Heart right ventricle (tissue), 16 donors: Measurements from ENCODE around the gene NIN. TPM values are rescaled to one million over a fixed set of nuclear protein-coding genes. Genes with fewer than 3 reads are reported as not detected.

Source experiments
- ATAC-seq, 8 donors: fragments of 200-7000 bp; cut with Tn5 transposase; one replicate each; pipeline ENCODE4 v1.9.1; 2020; ENCODE audit warnings: mild to moderate bottlenecking in 8 of 8, moderate library complexity in 8 of 8, moderate number of reproducible peaks in 1 of 8
- DNase-seq, 2 donors: peaks; one replicate each; pipeline ENCODE4 v3.0.0-alpha.2; 2020
- H3K27ac ChIP-seq, 10 donors: fragments of 200-600 bp; sonication (generic) in 2 of 10; one replicate each; pipeline versions ENCODE4 v1.5.0 to v1.8.0; 2020 to 2022; ENCODE audit warnings: mild to moderate bottlenecking in 3 of 10
- H3K27me3 ChIP-seq, 7 donors: fragments of 200-600 bp; one replicate each; pipeline ENCODE4 v1.8.0; 2021 to 2022; ENCODE audit warnings: mild to moderate bottlenecking in 2 of 7
- H3K36me3 ChIP-seq, 9 donors: fragments of 200-600 bp; sonication (generic) in 1 of 9; one replicate each; pipeline versions ENCODE4 v1.5.0 to v1.8.0; 2020 to 2022; ENCODE audit warnings: mild to moderate bottlenecking in 2 of 9
- H3K4me1 ChIP-seq, 9 donors: fragments of 200-600 bp; sonication (generic) in 1 of 9; one replicate each; pipeline versions ENCODE4 v1.5.0 to v1.8.0; 2020 to 2022; ENCODE audit warnings: mild to moderate bottlenecking in 4 of 9
- H3K4me3 ChIP-seq, 10 donors: fragments of 200-600 bp; sonication (generic) in 2 of 10; one replicate each; pipeline versions ENCODE4 v1.5.0 to v1.8.0; 2020 to 2022; ENCODE audit warnings: mild to moderate bottlenecking in 7 of 10, moderate library complexity in 2 of 10
- H3K9me3 ChIP-seq, 11 donors: fragments of 200-600 bp in 10 of 11; sonication (generic) in 2 of 11; one replicate each; pipeline versions ENCODE4 v1.5.0 to v1.8.0; 2013 to 2022; ENCODE audit warnings: mild to moderate bottlenecking in 2 of 11, control low read depth in 1 of 11, moderate library complexity in 1 of 11
- WGBS, 2 donors: extraction: QIAGEN DNeasy Blood & Tissue Kit; methylation state at CpG; one replicate each; pipeline ENCODE4 v1.1.7; 2013; ENCODE audit warnings: inconsistent platforms in 1 of 2; 5-methylcytosine and 5-hydroxymethylcytosine counted together
- intact Hi-C, 10 donors: fragments of 100-400 bp; cut with DNase I; formaldehyde crosslinking; loops; one replicate each; pipeline versions ENCODE4 v1.11.1 to v1.14.2; 2022
- polyA plus RNA-seq, 2 donors: library from polyadenylated mRNA; stranded (reverse); fragments of 200-250 nt; gene quantifications; one replicate each; pipeline ENCODE4 v1.2.3, GENCODE V29; 2013
- total RNA-seq, 10 donors: library from RNA; stranded (reverse); fragmentation: NEBNext Ultra II Directional in 3 of 10; extraction: Animal tissue kit (Norgen Biotek cat#: 25700) in 3 of 10; gene quantifications; one replicate each; pipeline versions ENCODE4 v1.2.1 to v1.2.4, GENCODE V29; 2021 to 2023
- TF ChIP-seq, protein P1 (sequence below), 9 donors: fragments of 200-600 bp; sonication (generic) in 2 of 9; IDR thresholded peaks; one replicate each; pipeline versions ENCODE4 v1.5.0 to v1.8.0; 2021 to 2022; ENCODE audit warnings: antibody characterized with exemption in 9 of 9, mild to moderate bottlenecking in 5 of 9, moderate library complexity in 1 of 9
- donor health status: Arrhythmogenic right ventricular cardiomyopathy.
- donor health status: ischemic (EF 13 %, LVEDD 7.1; RV severe dilation, severe dysfunction).
- donor health status: healthy with polysubstance abuse.
- donor health status: DM: no; HTN: yes; CAD: no.
- donor health status: DM: no; HTN: no; CAD: no.
- donor health status: ischemic (EF 25% LVEDD 6.9; RV normal size, moderate dysfunction).
- donor health status: ischemic (EF 25% LVEDD 5.7; RV mildly dilated, moderate dysfunction).
- donor health status: healthy.
- donor health status: DM: yes; HTN: yes; CAD: no.
- donor health status: Ischemic cardiomyopathy.
- donor health status: ischemic (EF 35%, LVEDD 5.7; RV mildly dilated, moderate dysfunction).
- donor health status: nonischemic (EF 11% LVEDD 7.7; RV severe dilation, severe dysfunction).
- donor health status: DM: yes; HTN: yes; CAD: no.
- donor health status: PGD.
- donor health status: ischemic (EF 29% LVEDD 5.4; RV normal size, mild dysfunction).
- donor health status: nonischemic (EF 23%, LVEDD 6.1; RV moderate dilation, normal function).

Gene NIN
- total and polyA plus RNA-seq, 12 donors, result 4.0 to 38.7 (median 25.1) TPM

DNA sequence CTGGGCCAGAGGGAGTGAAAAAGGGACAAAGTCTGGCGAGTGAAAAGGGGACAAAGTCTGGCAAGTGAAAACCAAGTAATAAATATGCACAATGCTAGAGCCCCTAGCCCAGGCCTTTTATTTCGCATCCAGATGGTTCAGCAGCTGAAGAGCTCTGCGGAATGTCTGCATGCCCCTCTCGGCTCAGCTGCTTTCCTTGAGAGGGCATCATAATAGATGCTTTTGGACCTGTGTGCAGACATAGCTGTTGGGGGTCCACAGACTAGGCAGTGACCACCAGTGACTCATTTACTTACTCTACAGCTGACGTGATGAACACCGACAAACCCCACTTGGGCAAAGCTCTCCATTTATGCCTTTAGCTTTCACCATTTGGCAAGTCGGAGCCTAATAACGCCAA lies 4.3 kb downstream of the NIN start:
- intact Hi-C loops, result loop anchor here in 2 of 10 donors (5.0 kb wide), 2 partner anchors 34 to 39 kb away; no protein-coding TSS in a partner anchor
- TF ChIP-seq, protein P1, sequence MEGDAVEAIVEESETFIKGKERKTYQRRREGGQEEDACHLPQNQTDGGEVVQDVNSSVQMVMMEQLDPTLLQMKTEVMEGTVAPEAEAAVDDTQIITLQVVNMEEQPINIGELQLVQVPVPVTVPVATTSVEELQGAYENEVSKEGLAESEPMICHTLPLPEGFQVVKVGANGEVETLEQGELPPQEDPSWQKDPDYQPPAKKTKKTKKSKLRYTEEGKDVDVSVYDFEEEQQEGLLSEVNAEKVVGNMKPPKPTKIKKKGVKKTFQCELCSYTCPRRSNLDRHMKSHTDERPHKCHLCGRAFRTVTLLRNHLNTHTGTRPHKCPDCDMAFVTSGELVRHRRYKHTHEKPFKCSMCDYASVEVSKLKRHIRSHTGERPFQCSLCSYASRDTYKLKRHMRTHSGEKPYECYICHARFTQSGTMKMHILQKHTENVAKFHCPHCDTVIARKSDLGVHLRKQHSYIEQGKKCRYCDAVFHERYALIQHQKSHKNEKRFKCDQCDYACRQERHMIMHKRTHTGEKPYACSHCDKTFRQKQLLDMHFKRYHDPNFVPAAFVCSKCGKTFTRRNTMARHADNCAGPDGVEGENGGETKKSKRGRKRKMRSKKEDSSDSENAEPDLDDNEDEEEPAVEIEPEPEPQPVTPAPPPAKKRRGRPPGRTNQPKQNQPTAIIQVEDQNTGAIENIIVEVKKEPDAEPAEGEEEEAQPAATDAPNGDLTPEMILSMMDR (IDR thresholded peaks at IDR 0.05), result no peak
- no peaks in the 10 kb centered on the region for H3K27me3 ChIP-seq

DNA sequence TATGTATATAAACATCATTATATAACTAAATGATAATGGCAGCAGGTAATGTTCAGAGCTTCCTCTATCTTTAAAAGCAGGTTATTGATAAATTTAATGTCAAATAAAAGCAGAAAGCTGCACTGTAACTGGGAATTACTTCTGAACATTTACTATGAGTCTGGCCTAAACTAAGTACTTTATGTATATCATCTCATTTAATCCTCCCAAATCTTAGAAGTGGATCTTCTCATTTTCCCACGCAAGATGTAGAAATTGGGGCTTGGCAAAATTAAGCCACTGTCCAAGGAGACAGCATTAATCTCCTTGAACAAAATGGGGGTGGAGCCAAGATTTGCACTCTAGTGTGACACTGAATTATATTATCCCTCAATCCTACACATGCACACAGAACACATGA lies 5.7 kb downstream of the NIN start:
- Histone ChIP-seq H3K36me3 (peaks cover 0 to 15% (median 0%) of the 10 kb centered on the region in 9 donors), H3K27ac (no peak overlapping the region), H3K9me3 (no peaks in the 10 kb centered on the region), H3K4me3 (no peak overlapping the region), H3K4me1 (peaks cover 0 to 79% (median 38%) of the 10 kb centered on the region in 9 donors), H3K27me3 (no peaks in the 10 kb centered on the region)
- WGBS, 2 donors, result 96 to 100% methylated on average over 1 of the region's 1 CpG
- intact Hi-C loops, result loop anchor here in 2 of 10 donors (5.0 kb wide), 2 partner anchors 33 to 38 kb away; no protein-coding TSS in a partner anchor
- ATAC-seq (no peak), DNase-seq (no peak)
- TF ChIP-seq, protein P1 (IDR thresholded peaks at IDR 0.05), result no peak

More for the DNA sequence above, 4.3 kb downstream of the NIN start:
- Histone ChIP-seq H3K4me3 (no peak overlapping the region), H3K36me3 (peaks cover 0 to 8% (median 0%) of the 10 kb centered on the region in 9 donors), H3K4me1 (peaks cover 0 to 78% (median 38%) of the 10 kb centered on the region in 9 donors), H3K27ac (no peak overlapping the region), H3K9me3 (no peaks in the 10 kb centered on the region)
- 96% methylated on average over 8 of the region's 8 CpGs for WGBS, 2 donors
- ATAC-seq (no peak), DNase-seq (no peak)

DNA sequence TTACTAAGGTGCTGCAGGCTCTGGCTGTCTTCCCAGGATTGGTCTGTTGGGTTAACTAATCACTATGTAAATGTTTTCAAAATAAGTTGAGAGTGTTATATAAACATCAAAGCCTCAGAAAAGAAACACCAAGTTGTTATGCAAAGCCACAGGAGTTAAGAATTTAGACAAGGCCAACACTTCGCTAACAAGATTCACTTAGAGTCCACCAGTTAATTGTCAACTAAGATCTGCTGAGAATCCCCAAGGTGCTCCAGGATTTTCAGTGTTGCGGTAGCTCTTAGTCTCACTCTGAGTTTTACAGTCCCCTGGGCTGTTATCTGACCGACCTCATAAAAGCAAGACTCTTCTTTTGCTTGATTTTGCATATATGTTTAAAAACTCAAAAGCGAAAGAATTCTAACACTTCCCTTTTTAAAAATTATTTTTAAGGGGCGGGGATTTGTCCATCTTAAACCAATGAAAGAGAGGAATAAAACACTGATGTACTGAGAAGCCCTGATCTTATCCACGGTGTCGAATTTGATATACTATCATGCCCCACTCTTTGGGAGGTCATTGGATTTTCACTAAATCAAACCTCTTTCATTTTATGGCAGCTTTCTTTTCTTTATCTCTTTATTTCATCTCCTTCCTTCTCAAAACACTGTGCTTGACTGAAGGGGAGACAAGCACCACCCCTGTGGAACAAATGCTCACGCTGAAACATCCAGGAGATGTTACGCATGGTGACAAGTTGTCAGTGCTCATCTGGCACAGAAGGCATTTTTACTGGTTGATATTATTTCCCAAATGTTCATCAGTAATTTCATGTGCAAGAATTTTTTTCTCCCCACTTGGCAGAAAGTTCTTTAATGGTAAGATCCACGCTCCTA lies 7.0 kb downstream of the NIN start:
- peak in 1 of 8 donors; percentile 12 for ATAC-seq

More for the DNA sequence above, 7.0 kb downstream of the NIN start:
- Histone ChIP-seq H3K36me3 (peaks cover 0 to 21% (median 0%) of the 10 kb centered on the region in 9 donors), H3K27ac (peak overlapping the region in 7 of 10 donors; percentile 4 to 79 (median 31)), H3K27me3 (no peaks in the 10 kb centered on the region), H3K9me3 (no peaks in the 10 kb centered on the region), H3K4me3 (peak overlapping the region in 5 of 10 donors; percentile 3 to 20 (median 6)), H3K4me1 (peaks cover 0 to 78% (median 28%) of the 10 kb centered on the region in 9 donors)
- no peak for DNase-seq
- intact Hi-C loops, result no loop called here
- 75% methylated on average over 10 of the region's 10 CpGs for WGBS, 2 donors
- TF ChIP-seq, protein P1 (IDR thresholded peaks at IDR 0.05), result no peak
